ENCODE results near the gene API5.
"Not testable (repeated sequence)": the region's sequence is repeated elsewhere in the genome, so short reads cannot be mapped to it uniquely, and the experiment has no call there.

API5 gene
- 117 to 120 reads per million in 2 donors for total RNA-seq

DNA sequence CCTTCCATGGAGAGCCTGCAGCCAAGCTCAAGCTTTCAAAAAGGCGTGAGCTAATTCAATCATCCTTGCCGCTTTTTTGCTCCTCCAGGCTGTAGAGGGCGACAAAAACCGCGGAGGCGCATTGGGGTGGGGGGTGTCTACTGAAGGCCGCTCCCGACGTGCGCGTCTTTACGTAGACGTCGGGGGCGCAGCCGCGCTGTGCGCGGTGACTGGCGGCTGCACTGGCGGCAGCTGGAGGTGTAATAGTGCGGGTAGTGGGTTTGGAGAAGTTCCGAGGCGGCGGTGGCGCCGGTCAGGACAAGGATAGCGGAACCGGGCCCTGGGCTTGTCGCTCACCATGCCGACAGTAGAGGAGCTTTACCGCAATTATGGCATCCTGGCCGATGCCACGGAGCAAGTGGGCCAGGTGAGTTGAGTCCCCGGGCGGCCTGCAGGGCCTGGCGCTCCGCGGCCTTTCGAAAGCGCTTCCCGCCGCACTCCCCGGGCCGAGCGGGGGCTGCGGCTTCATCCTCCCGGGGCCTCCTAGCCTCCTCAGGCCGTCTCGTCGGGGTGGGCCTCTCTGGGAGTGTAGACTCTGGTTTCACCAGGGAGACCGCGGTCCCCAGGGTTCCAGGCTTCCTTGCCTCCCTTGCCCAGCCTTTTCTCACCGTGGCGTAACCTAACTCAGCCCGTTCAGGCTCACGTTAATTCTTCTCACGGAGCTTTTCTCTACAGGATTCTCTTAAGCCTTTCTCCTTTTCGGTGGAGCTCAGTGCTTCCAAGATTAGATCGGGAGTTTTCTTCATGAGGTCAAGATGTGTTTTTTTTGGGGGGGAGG is at the start of gene API5:
TSS of gene API5 (plus strand) at position 206 of the 817 bp plus-strand sequence. CDS start at position 338, 132 bp downstream.
- DNase-seq, result peak; percentile 82

DNA sequence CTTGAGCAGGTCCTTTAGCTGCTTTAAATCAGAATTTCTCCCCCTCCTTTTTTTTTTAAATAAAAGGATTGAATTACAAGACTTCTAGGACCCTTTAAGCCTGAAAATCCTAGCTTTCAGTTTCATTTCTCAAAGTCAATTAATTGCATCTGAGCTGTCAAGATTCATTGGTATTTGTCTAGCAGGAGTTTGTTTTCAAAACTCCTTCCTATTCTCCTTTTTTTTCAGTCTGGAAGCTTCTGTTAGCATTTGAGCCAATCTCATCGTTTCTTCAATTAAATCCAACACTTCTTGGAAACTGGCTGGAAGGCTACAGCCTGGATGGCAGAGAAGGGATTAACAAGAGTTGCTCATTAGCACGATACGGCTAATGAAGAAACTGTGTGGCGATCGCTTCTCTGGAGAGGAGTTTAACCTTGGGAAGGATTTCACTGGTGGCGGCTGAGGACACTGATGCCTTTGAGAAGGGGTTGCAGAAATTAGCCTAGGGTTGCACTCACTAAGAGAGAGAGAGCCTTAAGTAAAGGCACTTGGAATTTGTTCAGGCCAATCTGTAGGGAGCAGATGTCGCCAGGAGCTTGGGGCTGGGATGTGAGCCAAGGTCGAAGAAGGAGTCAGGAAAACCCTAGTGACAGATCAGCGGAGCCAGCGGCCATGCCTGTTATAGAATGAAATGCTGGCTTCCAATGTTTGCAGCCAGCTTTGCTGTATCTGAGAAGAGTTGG is 43.8 kb upstream of the API5 start:
- no peak for DNase-seq

DNA sequence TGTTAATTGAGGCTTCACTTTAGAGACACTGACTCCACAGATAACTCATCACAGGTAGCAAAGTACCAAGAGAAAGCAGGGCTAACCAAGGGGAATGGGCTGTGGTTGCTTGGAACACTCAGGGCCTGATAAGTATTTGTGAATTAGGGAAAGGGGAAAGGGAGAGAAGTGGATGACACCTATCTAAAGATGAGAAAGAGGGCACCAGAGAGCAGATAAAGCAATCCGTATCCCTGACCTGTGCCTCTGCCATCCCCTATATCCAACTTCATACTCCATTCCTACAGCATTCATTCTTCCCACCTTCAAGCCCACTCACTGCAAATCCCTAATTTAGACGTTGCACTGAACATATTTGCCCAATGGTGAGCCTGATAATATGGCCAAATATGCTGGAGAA is 43.0 kb upstream of the API5 start:
- DNase-seq, result no peak

GRCh38 chr11:43269254-43269918 is 42.4 kb upstream of the API5 start:
- no peak for DNase-seq

DNA sequence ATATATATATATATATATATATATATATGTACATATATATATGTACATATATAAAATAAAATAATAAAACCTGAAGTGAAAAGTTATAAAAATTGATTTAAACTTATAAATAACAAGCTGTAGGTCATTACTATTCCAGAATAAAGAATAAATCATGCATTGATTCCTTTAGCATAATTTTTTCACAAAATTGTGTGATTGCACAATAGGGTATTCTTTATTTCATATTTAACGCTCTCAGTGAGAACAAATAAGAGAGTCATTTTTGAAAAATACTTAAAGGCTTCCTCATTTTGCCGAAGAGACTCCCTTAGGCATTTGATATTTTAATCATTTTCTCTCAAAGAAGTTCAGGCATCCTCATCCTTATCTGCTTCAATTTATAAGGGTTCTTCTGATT is 41.3 kb upstream of the API5 start:
- no peak for DNase-seq

GRCh38 chr11:43278193-43278956 is 33.4 kb upstream of the API5 start:
- no peak for DNase-seq

GRCh38 chr11:43282607-43283440 is 29.0 kb upstream of the API5 start:
- no peak for DNase-seq

DNA sequence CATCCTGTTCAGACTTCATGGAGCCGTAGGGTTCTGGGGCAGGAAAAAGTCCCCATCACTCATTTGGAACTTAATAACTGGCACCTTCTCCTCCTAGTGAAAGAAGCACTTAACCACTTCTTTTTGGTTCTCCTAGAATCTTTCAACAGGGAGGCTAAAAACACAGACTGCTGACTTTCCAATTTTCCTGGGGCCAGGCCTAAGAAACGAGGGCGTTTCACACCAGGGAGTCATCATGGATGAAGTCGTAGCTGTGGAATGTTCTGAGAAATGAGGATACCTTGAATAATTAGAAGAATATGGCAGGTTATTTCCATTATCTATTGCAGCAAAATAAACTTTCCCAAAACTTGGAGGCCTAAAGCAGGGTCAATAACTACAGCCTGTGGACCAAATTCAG is 26.0 kb upstream of the API5 start:
- no peak for DNase-seq

DNA sequence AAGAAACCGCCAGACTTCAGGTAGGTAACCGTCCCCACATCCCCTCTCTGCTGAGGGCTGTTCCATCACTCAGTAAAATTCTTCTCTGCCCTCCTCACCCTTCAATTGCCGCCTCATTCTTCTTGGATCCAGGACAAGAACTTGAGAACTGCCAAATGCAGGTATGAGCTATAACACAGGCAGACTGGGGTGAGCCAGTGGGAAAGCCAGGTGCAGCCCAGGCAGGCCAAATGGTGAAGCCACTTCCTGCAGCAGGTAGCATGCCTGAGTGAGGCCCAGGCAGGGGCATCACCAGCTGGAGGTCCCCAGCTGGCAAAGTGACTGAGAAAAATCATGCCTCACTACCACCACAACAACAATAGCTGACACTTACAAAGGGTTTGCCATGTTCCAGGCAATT is 22.4 kb upstream of the API5 start:
- DNase-seq, result no peak

GRCh38 chr11:43298397-43298796 is 13.4 kb upstream of the API5 start:
- DNase-seq, result no peak

GRCh38 chr11:43315966-43316365 is 4.2 kb downstream of the API5 start:
- DNase-seq, result no peak

DNA sequence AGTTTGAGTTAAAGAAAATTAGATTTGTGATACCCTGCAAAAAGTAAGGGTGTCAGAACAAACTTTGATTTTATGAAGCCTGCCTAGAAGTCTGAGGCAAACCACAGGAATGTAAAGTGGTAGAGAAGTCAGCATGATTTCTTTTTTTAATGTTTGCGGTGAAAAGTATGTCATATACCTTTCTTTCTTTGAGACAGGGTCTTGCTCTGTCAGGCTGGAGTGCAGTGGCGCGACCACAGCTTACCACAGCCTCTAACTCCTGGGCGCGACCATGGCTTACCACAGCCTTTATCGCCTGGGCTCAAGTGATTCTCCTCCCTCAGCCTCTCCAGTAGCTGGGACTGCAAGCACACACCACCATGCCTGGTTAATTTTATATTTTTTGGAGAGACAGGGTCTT is 4.7 kb downstream of the API5 start:
- no peak for DNase-seq

GRCh38 chr11:43327987-43328386 is 16.2 kb downstream of the API5 start:
- DNase-seq, result no peak

DNA sequence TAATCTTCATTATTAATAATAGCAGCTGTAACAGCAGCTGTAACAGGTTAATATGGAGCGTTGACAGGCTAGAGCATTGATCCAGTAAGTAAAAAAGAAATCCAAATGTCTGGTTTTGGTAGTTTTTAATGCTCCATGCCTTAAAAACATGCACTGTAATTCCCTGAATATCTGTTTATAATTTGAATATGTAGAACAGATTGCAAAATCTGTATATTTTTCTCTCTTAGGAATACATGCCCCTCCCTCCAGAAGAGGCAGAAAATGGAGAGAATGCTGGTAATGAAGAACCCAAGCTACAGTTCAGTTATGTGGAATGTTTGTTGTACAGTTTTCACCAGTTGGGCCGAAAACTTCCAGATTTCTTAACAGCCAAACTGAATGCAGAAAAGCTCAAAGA is 16.7 kb downstream of the API5 start:
- DNase-seq, result no peak

- no peak for DNase-seq
Measured at GRCh38 chr11:43341159-43341558, 29.4 kb downstream of the API5 start.

DNA sequence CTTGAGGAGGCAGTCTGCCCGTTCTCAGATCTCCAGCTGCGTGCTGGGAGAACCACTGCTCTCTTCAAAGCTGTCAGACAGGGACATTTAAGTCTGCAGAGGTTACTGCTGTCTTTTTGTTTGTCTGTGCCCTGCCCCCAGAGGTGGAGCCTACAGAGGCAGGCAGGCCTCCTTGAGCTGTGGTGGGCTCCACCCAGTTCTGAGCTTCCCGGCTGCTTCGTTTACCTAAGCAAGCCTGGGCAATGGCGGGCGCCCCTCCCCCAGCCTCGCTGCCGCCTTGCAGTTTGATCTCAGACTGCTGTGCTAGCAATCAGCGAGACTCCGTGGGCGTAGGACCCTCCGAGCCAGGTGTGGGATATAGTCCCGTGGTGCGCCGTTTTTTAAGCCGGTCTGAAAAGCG is 39.6 kb downstream of the API5 start:
- DNase-seq, result not testable (repeated sequence)

- no peak for DNase-seq
Measured at GRCh38 chr11:43354311-43354710, 42.5 kb downstream of the API5 start.

DNA sequence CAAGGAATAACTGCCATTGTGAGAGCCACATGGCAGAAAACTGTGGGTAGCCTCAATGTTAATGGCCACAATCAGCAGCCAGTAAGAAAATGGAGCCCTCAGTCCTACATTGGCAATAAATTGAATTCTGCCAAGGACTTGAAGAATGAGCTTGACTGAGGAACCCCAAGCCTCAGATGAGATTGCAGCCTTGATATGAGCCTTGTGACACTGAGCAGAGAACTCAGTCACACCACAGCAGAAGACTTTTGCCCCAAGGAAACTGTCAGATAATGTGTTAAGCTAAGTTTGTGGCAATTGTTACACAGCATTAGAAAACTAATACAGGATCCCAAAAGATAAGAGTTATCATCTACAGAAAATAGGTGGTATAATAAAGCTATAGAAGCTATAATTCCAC is 44.5 kb downstream of the API5 start:
- no peak for DNase-seq

DNA sequence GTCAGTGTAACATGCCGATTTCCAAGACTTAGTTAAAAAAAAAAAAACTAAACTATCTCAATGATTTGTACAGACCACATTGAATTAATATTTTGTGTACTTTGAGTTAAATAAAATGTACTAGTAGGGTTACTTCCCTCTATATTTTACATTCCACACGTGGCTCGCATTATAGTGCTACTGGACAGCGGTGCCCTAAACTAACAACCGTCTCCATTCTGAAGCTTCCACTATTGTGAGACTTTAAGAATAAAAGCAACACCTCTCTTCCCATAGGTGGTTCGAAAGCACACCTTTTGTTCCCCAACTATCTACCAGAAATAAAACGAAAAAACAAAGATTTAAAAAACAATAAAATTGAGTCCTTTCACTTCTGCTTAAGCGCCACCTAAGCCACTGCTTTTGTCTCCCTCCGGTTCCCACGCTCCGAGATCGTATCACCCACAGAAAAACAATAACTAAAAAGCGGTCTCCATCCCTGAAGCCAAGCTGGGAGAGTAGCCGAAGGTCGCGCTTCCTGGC is 46.5 kb downstream of the API5 start:
- no peak for DNase-seq

DNA sequence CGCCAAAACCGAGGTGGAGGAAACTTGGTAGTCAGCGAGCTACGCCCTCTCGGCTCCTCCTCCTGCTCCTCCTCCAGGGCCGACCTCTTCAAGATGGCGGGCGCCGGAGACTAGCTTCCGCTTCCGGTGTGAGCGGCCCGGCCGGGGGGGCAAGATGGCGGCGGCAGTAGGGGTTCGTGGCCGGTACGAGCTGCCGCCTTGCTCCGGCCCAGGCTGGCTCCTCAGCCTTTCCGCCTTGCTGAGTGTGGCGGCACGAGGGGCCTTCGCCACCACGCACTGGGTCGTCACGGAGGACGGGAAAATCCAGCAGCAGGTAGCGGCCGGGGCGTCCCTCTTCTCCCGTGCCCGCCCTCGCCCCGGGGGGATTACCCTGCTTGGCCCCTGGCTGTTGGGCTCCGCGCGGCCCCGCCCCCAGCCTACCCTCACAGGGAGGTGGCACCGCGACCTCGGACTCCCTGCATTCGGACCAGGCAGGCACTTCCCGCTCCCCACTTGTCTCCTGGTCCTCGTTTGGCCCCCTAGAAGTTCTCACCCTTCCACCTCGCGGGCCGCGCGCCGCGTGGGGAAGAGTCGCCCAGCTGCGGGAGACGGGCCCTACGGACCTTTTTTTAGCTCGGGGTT is 47.1 kb downstream of the API5 start, which contains the start of gene TTC17:
TSS of gene TTC17 (plus strand) at position 120 of the 621 bp plus-strand sequence. CDS start at position 155, 35 bp downstream.
- DNase-seq, result peak; percentile 81

DNA sequence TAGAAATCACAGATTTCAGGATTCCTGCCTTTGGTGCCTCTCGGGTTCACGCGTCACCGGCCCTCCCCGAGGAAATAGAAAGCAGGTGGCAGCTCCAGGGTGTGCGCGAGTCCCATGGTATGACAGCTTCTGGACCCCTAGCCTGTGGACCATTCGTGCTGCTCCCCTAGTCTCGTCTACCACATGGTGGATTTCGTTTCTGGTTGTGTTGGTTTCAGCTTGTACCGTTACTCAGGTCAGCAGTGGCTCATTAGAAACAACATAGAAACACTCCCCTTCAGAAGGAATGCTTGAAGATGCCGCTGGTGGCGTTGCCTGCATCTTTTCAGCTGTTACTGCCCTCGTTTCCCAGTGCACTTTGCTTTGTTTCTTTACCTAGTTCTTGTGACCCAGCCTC is 47.6 kb downstream of the API5 start:
- DNase-seq, result no peak

Measured in activated gamma-delta T cell (primary cell).